ENCODE results near the gene NAT8L.
"Not testable (repeated sequence)": the region's sequence is repeated elsewhere in the genome, so short reads cannot be mapped to it uniquely, and the experiment has no call there.

The NAT8L gene

GRCh38 chr4:2059046-2059725, at the start of gene NAT8L:
Gene NAT8L, plus strand, starts transcription at chr4:2059327. Its CDS starts 185 bp downstream, at chr4:2059512.
- DNase-seq, result peak; percentile 36 to 50

GRCh38 chr4:2009651-2010233, 49.4 kb upstream of the NAT8L start:
- peak; percentile 82 to 87 for DNase-seq

GRCh38 chr4:2011583-2011982, 47.5 kb upstream of the NAT8L start:
- peak; percentile 57 to 59 for DNase-seq

DNA sequence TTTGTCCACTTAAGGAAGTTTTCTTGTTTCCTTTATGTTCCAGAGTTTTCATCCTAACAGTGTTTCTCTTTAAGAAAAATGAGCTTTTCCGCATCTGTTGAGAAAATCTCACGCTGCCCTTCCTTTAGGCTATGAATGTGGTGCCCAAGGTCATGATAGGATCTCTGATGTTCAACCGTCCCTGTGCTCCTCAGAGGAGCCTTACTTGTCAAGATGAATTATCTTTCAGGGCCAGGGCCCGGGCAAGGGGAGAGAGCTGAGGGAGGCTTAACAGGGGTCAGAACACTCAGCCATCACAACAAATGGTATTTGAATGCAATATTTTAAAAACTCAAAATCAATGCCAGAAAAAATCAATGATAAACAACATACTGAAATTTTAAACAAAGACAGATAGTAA, 44.1 kb upstream of the NAT8L start:
- no peak for DNase-seq

DNA sequence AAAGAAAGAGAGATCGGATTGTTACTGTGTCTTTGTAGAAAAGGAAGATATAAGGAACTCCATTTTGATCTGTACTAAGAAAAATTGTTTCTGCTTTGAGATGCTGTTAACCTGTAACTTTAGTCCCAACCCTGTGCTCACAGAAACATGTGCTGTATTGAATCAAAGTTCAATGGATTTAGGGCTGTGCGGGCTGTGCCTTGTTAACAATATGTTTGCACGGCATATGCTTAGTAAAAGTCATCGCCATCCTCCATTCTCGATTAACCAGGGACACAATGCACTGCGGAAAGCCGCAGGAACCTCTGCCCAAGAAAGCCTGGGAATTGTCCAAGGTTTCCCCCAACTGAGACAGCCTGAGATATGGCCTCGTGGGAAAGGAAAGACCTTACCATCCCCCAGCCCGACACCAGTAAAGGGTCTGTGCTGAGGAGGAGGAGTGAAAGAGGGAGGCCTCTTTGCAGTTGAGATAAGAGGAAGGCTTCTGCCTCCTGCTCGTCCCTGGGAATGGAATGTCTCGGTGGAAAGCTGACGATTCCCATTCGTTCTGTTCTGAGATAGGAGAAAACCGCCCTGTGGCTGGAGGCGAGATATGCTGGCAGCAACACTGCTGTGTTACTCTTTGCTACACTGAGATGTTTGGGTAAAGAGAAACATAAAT, 37.6 kb upstream of the NAT8L start:
- not testable (repeated sequence) for DNase-seq

GRCh38 chr4:2024683-2025082, 34.4 kb upstream of the NAT8L start:
- no peak for DNase-seq

GRCh38 chr4:2025817-2026216, 33.3 kb upstream of the NAT8L start:
- no peak for DNase-seq

- DNase-seq, result not testable (repeated sequence)
Measured at GRCh38 chr4:2027120-2027519, 32.0 kb upstream of the NAT8L start.

- not testable (repeated sequence) for DNase-seq
Measured at GRCh38 chr4:2031161-2031560, 28.0 kb upstream of the NAT8L start.

GRCh38 chr4:2036327-2036726, 22.8 kb upstream of the NAT8L start:
- no peak for DNase-seq

- DNase-seq, result peak in 1 of 2 donors; percentile 38
Measured at GRCh38 chr4:2036866-2037265, 22.3 kb upstream of the NAT8L start.

DNA sequence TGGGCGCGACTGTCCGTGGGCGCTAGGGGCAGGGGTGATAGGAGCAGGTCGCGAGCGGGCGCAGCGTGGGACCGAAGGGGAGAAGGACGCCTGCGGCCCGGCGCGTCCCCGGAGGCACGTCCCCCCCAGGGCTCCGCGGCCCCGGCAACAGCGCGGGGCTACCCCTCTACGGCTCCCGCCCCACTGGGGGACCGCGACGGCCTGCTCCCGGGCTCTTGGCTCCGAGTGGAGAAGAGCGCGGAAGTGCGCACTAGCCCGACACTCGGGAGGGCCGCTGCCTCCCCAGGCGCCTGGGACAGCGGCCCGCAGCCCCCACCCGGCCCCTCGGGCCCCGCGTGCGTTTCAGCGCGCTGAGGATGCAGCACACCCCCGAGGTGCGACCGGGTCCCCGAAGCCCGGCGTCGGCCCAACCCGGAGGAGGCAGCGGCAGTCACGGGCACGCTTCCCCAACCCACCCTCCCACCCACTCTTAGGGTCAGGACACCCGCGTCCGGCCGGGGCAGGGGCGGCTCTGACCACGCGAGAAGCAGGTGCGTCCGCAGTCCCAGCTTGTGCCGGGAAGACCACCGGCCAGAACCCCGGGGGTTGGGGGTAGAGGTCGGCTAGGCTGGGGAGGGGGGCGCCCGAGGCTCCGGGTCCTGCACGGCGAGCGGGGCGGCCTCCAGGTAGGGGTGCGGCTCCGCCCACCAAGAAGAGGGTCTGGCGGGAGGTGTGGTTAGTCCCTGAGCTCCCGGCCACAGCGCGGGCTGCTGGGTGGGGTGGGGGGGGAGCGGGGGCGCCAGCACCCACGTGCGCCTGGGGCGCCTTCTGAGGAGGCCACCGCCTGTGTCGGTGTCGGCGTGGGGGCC, 18.5 kb upstream of the NAT8L start:
- DNase-seq, result no peak

- DNase-seq, result peak; percentile 88 to 98
Measured at GRCh38 chr4:2041239-2042130, 17.6 kb upstream of the NAT8L start.

GRCh38 chr4:2042204-2042946, 16.8 kb upstream of the NAT8L start:
- DNase-seq, result peak in 1 of 2 donors; percentile 13

GRCh38 chr4:2042947-2043395, 16.2 kb upstream of the NAT8L start:
- no peak for DNase-seq

DNA sequence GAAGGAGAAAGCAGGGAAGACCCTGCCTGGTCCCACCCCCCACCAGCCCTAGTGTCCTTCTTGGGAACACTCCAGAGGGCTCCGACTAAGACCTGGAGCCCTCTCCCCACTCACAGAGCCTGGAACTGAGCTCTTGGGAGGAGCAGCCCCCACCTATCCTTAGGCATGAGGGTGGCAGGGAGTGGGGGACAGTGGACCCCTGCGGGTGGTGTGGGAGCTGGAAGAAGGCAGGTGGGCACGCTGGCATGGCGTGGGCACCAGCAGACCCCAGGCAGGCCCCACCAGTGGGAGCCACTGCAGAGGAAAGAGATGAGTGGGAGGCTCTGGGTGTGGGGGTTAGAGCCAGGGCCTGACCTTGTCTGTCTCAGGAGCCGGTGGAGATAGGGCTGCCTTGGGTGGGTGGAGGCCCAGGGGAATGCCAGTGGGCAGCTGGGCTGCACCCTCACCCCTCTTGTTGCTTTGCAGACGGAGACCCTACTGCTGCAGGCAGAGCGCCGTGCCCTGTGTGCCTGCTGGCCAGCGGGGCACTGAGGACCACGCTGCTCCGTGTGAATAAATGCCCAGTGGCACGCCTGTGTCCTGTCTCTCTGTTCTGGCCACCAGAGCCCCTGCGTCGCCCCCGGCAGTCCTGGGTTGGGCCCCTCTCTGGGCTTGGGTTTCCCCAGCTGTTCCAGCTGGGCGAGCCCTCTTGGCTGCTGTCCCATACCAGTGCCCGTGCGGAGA, 15.6 kb upstream of the NAT8L start:
- DNase-seq, result no peak

DNA sequence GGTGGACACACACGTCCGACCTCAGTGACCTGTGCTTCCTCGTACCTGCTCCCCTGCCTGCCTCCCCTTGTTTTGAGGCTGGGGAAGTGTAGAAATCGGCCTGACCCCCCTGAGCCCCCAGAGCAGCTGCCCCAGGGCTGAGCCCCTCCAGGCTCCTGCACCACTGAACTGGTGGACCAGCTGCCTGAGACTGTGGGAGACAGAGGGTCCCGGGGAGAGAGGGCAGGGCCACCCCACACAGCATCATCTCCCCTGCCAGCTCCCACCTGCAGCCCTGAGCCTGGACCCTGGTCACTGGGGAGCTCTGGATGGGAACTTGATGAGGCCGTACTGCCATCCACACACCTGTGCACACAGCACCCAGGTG, 15.0 kb upstream of the NAT8L start:
- no peak for DNase-seq

- no peak for DNase-seq
Measured at GRCh38 chr4:2044542-2045517, 14.3 kb upstream of the NAT8L start.

DNA sequence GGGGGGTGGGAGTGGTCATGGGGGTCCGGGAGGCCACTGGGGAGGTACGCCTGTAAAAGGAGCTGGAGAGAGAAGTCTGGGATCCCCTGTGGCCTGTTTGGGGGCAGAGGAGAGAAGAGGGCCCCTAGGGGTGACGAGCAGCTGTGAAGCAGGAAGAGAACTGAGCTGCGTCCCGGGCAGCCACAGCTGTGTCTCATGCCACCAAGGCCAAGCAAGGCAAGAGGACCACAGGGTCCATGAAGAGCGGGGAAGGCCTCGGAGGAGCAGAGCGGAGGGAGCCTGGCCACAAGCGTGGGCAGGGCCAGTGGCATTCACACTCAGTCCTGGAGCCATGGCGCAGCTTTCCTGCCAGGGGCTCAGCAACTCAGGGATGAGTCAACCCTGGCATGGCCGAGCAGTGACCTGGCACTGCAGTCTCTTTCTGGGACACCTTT, 13.6 kb upstream of the NAT8L start:
- no peak for DNase-seq

Measured in inflammatory macrophage treated with lipopolysaccharide for 1 hour (primary cell).